SU-DHL-6 (cell line): Measurements from ENCODE around the gene HEXB.

Source experiments
- EZH2phosphoT487 ChIP-seq: fragments of 200-600 bp; sonication (generic), shearing (Covaris generic); conservative IDR thresholded peaks from 2 replicates; pipeline ENCODE4 v1.6.1; 2018; ENCODE audit warnings: mild to moderate bottlenecking, antibody characterized with exemption, low read length, moderate library complexity, mixed read lengths
- TF ChIP-seq, protein P1 (sequence below): fragments of 200-600 bp; sonication (generic); IDR thresholded peaks from one replicate; pipeline ENCODE4 v1.5.1; 2017; ENCODE audit warnings: antibody characterized with exemption, mild to moderate bottlenecking, low read length, moderate library complexity; ENCODE audit not compliant: insufficient read depth, poor library complexity, severe bottlenecking

GRCh38 chr5:74672215-74672877 lies 12.7 kb upstream of the HEXB start:
- TF ChIP-seq, protein P1, sequence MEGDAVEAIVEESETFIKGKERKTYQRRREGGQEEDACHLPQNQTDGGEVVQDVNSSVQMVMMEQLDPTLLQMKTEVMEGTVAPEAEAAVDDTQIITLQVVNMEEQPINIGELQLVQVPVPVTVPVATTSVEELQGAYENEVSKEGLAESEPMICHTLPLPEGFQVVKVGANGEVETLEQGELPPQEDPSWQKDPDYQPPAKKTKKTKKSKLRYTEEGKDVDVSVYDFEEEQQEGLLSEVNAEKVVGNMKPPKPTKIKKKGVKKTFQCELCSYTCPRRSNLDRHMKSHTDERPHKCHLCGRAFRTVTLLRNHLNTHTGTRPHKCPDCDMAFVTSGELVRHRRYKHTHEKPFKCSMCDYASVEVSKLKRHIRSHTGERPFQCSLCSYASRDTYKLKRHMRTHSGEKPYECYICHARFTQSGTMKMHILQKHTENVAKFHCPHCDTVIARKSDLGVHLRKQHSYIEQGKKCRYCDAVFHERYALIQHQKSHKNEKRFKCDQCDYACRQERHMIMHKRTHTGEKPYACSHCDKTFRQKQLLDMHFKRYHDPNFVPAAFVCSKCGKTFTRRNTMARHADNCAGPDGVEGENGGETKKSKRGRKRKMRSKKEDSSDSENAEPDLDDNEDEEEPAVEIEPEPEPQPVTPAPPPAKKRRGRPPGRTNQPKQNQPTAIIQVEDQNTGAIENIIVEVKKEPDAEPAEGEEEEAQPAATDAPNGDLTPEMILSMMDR: no peak
- TF ChIP-seq EZH2phosphoT487: no peak
